Neural cell (in vitro differentiated cells): ENCODE data around the gene ARID3B.

ENCODE experiments used
- CTCF ChIP-seq: fragments of 450-650 bp; IDR thresholded peaks from 2 replicates; pipeline ENCODE4 v1.5.1; 2014; ENCODE audit warnings: antibody characterized with exemption, mild to moderate bottlenecking, moderate library complexity; ENCODE audit not compliant: poor library complexity, severe bottlenecking
- EP300 ChIP-seq: fragments of 450-650 bp; conservative IDR thresholded peaks from 2 replicates; pipeline ENCODE4 v1.6.1; 2014; ENCODE audit warnings: antibody characterized with exemption, mild to moderate bottlenecking, moderate library complexity; ENCODE audit not compliant: poor library complexity, severe bottlenecking
- EZH2 ChIP-seq: fragments of 200-600, 300-800 bp; shearing (Covaris generic), sonication (generic); IDR thresholded peaks from 2 replicates; pipeline ENCODE4 v1.6.1; 2014; ENCODE audit warnings: antibody characterized with exemption, low read length, borderline replicate concordance, mild to moderate bottlenecking; ENCODE audit not compliant: insufficient read depth, poor library complexity, severe bottlenecking
- MXI1 ChIP-seq: fragments of 450-650 bp; conservative IDR thresholded peaks from 2 replicates; pipeline ENCODE4 v1.6.1; 2014; ENCODE audit warnings: antibody characterized with exemption, mild to moderate bottlenecking; ENCODE audit not compliant: poor library complexity, severe bottlenecking
- POLR2AphosphoS5 ChIP-seq: IDR thresholded peaks from 2 replicates; pipeline ENCODE4 v1.6.1; 2012
- RAD21 ChIP-seq: fragments of 450-650 bp; conservative IDR thresholded peaks from 2 replicates; pipeline ENCODE4 v1.6.1; 2014; ENCODE audit warnings: antibody characterized with exemption, mild to moderate bottlenecking, moderate library complexity
- REST ChIP-seq: IDR thresholded peaks from 2 replicates; pipeline ENCODE4 v1.6.1; 2012; ENCODE audit warnings: borderline replicate concordance
- SMC3 ChIP-seq: fragments of 450-650 bp; conservative IDR thresholded peaks from 2 replicates; pipeline ENCODE4 v1.6.1; 2014; ENCODE audit warnings: antibody characterized with exemption, mild to moderate bottlenecking, moderate library complexity; ENCODE audit not compliant: poor library complexity
- TAF1 ChIP-seq: IDR thresholded peaks from 2 replicates; pipeline ENCODE4 v1.6.1; 2012; ENCODE audit warnings: low read depth

- TF ChIP-seq MXI1 (no peak), CTCF (no peak), REST (no peak), EP300 (no peak), EZH2 (no peak), TAF1 (no peak), POLR2AphosphoS5 (no peak), SMC3 (no peak), RAD21 (no peak)
These were observed 33.0 kb downstream of the ARID3B start for GRCh38 chr15:74573987-74574386.
